PC-3 (cell line): ENCODE data around the gene GMDS. TPM values are rescaled to one million over a fixed set of nuclear protein-coding genes. Genes with fewer than 3 reads are reported as not detected.

Experiments
- ATAC-seq: fragments of 200-7000 bp; cut with Tn5 transposase; 2 replicates; pipeline ENCODE4 v1.9.1; 2020; ENCODE audit warnings: mild to moderate bottlenecking, moderate library complexity
- BruUV-seq: library from RNA; stranded (reverse); fragments of 400-500 nt; replicated peaks from 2 replicates; lab custom pipeline; 2021; lab: Mats Ljungman, UMichigan
- CTCF ChIA-PET: fragments of 300-600 bp; sonication (Branson Sonifier 250); formaldehyde crosslinking; loops from one replicate; lab custom pipeline; 2022; ENCODE audit warnings: antibody characterized with exemption; lab: Charles Lee
- POLR2A ChIA-PET: fragments of 300-600 bp; sonication (Branson Sonifier 250); formaldehyde crosslinking; loops from one replicate; lab custom pipeline; 2022; ENCODE audit warnings: antibody characterized with exemption; ENCODE audit not compliant: unreplicated experiment; lab: Charles Lee
- DNase-seq: peaks from one replicate; pipeline ENCODE4 v3.0.0-alpha.2; 2015
- H2AFZ ChIP-seq: fragments of 300-600 bp; sonication (generic); 2 replicates; pipeline ENCODE4 v1.6.0; 2016; ENCODE audit warnings: antibody characterized with exemption, low read length
- H3F3A ChIP-seq: fragments of 300-600 bp; sonication (generic); one replicate; pipeline ENCODE4 v1.6.0; 2017; ENCODE audit warnings: antibody characterized with exemption, low read length, control low read depth, mild to moderate bottlenecking; ENCODE audit not compliant: unreplicated experiment
- H3K27ac ChIP-seq: fragments of 300-600 bp; sonication (generic); 2 replicates; pipeline ENCODE4 v1.5.1; 2016; ENCODE audit warnings: mild to moderate bottlenecking, low read length
- H3K27me3 ChIP-seq: fragments of 300-600 bp; sonication (generic); 2 replicates; pipeline ENCODE4 v1.6.1; 2016; ENCODE audit warnings: low read length, mixed read lengths
- H3K36me3 ChIP-seq: fragments of 300-600 bp; sonication (generic); 2 replicates; pipeline ENCODE4 v1.6.1; 2016; ENCODE audit warnings: low read depth, mixed run types, low read length, mixed read lengths
- H3K4me1 ChIP-seq: fragments of 300-600 bp; sonication (generic); 2 replicates; pipeline ENCODE4 v1.5.1; 2016; ENCODE audit warnings: low read length; ENCODE audit not compliant: insufficient read depth
- H3K4me2 ChIP-seq: fragments of 300-600 bp; sonication (generic); 2 replicates; pipeline ENCODE4 v1.6.0; 2016; ENCODE audit warnings: low read length
- H3K4me3 ChIP-seq: fragments of 300-600 bp; sonication (generic); 2 replicates; pipeline ENCODE4 v1.5.1; 2016; ENCODE audit warnings: mild to moderate bottlenecking, low read length, mixed read lengths
- H3K79me2 ChIP-seq: fragments of 300-600 bp; sonication (generic); 2 replicates; pipeline ENCODE4 v1.6.1; 2017; ENCODE audit warnings: low read length, mixed read lengths
- H3K9ac ChIP-seq: fragments of 300-600 bp; sonication (generic); 2 replicates; pipeline ENCODE4 v1.6.0; 2016; ENCODE audit warnings: mild to moderate bottlenecking, low read length
- H3K9me2 ChIP-seq: fragments of 300-600 bp; sonication (generic); replicated peaks from 2 replicates; pipeline ENCODE4 v1.6.1; 2016; ENCODE audit warnings: mixed run types, low read length, mixed read lengths
- H3K9me3 ChIP-seq: fragments of 300-600 bp; sonication (generic); 2 replicates; pipeline ENCODE4 v1.6.1; 2016; ENCODE audit warnings: low read length, mixed read lengths
- H4K20me1 ChIP-seq: fragments of 300-600 bp; sonication (generic); 2 replicates; pipeline ENCODE4 v1.6.1; 2016; ENCODE audit warnings: low read length, mixed read lengths
- EZH2 ChIP-seq: fragments of 300-600 bp; sonication (generic); IDR thresholded peaks from one replicate; pipeline ENCODE4 v1.6.1; 2017; ENCODE audit warnings: antibody characterized with exemption, mild to moderate bottlenecking, low read length; ENCODE audit not compliant: unreplicated experiment
- EZH2phosphoT487 ChIP-seq: fragments of 300-600 bp; sonication (generic); IDR thresholded peaks from 2 replicates; pipeline ENCODE4 v1.6.1; 2018; ENCODE audit warnings: mild to moderate bottlenecking, antibody characterized with exemption, low read length, borderline replicate concordance
- intact Hi-C: fragments of 100-400 bp; cut with micrococcal nuclease; formaldehyde crosslinking; loops from 2 replicates; pipeline ENCODE4 v1.9.0; 2023
- total RNA-seq: library from RNA; depleted of rRNA; stranded (reverse); fragments of >200 nt; gene quantifications from 2 replicates; pipeline ENCODE4 v1.2.3, GENCODE V29; 2014
- TF ChIP-seq, protein P1 (sequence below): fragments of 300-600 bp; sonication (generic); conservative IDR thresholded peaks from 2 replicates; pipeline ENCODE4 v1.5.1; 2017; ENCODE audit warnings: antibody characterized with exemption, low read depth, mild to moderate bottlenecking, low read length

The GMDS gene
- total RNA-seq, 1 experiment from 2014 or later: 18.3 TPM

DNA sequence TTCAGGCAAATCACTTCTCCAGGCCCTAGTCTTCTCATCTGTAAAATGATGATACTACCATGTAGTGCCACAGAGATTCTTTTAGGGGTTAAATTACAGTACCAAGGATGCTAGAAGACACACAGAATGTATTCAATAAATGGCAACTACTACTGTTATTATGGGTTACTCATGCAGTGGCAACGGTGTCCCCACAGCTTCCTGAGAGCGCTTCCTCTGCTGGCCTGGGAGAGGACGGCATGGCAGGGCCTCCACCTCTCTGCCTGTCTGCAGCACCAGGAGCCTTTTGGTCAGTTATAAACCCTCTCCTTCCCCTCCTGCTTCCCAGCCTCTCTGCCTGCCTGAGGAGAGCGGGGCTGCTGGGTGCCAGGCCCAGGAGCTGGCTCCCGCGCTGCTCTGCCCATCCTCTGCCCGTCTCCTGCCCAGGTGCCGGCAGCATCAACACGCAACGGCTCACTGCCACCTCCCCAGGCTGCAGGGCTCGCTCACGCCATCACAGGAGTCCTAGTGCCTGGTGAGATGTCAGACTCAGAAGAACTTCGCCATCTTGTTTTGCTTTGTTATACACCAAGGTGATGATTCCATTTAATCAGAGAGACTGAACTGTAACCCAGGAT lies 465.0 kb downstream of the GMDS start:
- ChIA-PET CTCF (no interaction called here), POLR2A (no interaction called here)
- ATAC-seq: no peak
- Histone ChIP-seq H3K79me2 (no peaks in the 10 kb centered on the region), H4K20me1 (no peaks in the 10 kb centered on the region), H3K27ac (no peak overlapping the region), H3K27me3 (no peaks in the 10 kb centered on the region), H3K4me2 (no peak overlapping the region), H3K4me1 (no peaks in the 10 kb centered on the region), H3K4me3 (no peak overlapping the region), H2AFZ (no peak overlapping the region), H3K9ac (no peak overlapping the region), H3K36me3 (no peaks in the 10 kb centered on the region), H3K9me2 (no peaks in the 10 kb centered on the region), H3K9me3 (no peaks in the 10 kb centered on the region), H3F3A (no peaks in the 10 kb centered on the region)
- TF ChIP-seq, protein P1, sequence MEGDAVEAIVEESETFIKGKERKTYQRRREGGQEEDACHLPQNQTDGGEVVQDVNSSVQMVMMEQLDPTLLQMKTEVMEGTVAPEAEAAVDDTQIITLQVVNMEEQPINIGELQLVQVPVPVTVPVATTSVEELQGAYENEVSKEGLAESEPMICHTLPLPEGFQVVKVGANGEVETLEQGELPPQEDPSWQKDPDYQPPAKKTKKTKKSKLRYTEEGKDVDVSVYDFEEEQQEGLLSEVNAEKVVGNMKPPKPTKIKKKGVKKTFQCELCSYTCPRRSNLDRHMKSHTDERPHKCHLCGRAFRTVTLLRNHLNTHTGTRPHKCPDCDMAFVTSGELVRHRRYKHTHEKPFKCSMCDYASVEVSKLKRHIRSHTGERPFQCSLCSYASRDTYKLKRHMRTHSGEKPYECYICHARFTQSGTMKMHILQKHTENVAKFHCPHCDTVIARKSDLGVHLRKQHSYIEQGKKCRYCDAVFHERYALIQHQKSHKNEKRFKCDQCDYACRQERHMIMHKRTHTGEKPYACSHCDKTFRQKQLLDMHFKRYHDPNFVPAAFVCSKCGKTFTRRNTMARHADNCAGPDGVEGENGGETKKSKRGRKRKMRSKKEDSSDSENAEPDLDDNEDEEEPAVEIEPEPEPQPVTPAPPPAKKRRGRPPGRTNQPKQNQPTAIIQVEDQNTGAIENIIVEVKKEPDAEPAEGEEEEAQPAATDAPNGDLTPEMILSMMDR: no peak
- TF ChIP-seq EZH2phosphoT487: no peak
- TF ChIP-seq EZH2: no peak
- DNase-seq: no peak
- intact Hi-C loops: no loop called here
- no TSS peak for BruUV-seq

- POLR2A ChIA-PET: no interaction called here
- H3K4me3 ChIP-seq: no peak overlapping the region
Observed at GRCh38 chr6:1778686-1779235, 466.6 kb downstream of the GMDS start.

More at GRCh38 chr6:1778686-1779235, 466.6 kb downstream of the GMDS start:
- Histone ChIP-seq H3K27me3 (no peaks in the 10 kb centered on the region), H3F3A (no peaks in the 10 kb centered on the region), H3K9ac (no peak overlapping the region), H3K4me1 (no peaks in the 10 kb centered on the region), H3K4me2 (no peak overlapping the region), H2AFZ (no peak overlapping the region), H3K27ac (no peak overlapping the region), H4K20me1 (no peaks in the 10 kb centered on the region), H3K36me3 (no peaks in the 10 kb centered on the region), H3K79me2 (no peaks in the 10 kb centered on the region), H3K9me2 (no peaks in the 10 kb centered on the region), H3K9me3 (no peaks in the 10 kb centered on the region)
- TF ChIP-seq, protein P1: no peak
- TF ChIP-seq EZH2: no peak
- TF ChIP-seq EZH2phosphoT487: no peak
- BruUV-seq: no TSS peak
- DNase-seq (no peak), ATAC-seq (no peak)
- intact Hi-C loops: no loop called here
- CTCF ChIA-PET: no interaction called here
